Measurements from ENCODE around the gene AHRR. TPM values are rescaled to one million over a fixed set of nuclear protein-coding genes. Genes with fewer than 3 reads are reported as not detected.

Gene AHRR
- total RNA-seq, 1 experiment from 2014 or later, result 3.2 TPM

DNA sequence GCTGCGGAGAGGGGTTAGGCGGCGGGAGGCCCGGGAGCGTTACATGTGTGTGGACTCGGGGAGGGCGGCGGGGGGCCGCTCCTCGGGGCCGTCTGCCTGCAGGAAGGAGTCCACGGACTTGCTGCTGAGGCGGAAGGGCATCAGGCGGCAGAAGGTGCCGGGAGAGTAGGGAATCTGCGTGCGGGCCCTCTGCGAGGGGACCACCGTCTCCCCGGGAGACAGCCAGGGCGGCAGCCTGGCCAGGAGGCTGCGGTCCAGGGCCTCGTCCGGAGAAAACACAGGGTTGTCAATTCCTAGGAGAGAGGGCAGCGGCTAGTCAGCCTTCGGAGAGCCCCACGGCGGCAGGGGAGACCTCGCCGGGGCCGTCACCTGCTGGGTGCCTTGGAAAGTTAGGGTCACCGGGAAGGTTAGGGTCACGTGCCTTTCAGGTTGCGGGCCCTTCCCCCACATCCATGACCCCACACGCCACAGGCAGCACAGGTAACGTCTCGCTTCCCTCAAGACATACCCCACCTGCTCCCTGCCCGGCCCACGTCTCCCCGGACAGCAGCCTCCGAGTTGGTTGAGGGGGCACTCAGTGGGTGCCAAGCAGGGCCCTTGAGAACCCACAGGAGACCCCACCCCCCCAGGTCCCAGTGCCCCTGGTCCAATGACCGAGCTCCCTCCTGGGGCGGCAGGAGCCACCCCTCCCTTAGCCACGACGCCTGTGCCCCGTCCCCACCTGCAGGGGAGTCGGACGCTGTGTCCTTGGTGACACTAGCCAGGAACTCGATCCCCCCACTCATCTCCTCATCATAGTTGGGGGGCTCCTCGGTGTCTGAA lies 153.5 kb downstream of the AHRR start:
- peaks cover 21% of the 10 kb centered on the region for H3K36me3 Mint-ChIP-seq (ENCODE audit: insufficient read depth, unreplicated experiment)
- ChIA-PET CTCF (interaction anchor here (0.6 to 2.7 kb wide), 2 partner anchors 15 to 29 kb away, joined by 4 to 11 read pairs; no protein-coding TSS in a partner anchor), POLR2A (interaction anchor here (1.4 to 2.0 kb wide), 3 partner anchors 17 to 68 kb away, joined by 4 to 7 read pairs (median 5); no protein-coding TSS in a partner anchor)
- peak overlapping the region; percentile 79 for H3K4me3 Mint-ChIP-seq (ENCODE audit: unreplicated experiment)
- H3K4me1 Mint-ChIP-seq (ENCODE audit: insufficient read depth, unreplicated experiment), result peaks cover 12% of the 10 kb centered on the region
- no peak for DNase-seq (ENCODE audit: unreplicated experiment)
- no peak overlapping the region for H3K27ac Mint-ChIP-seq (ENCODE audit: low read depth, unreplicated experiment)
- TF ChIP-seq CTCF (IDR thresholded peaks at IDR 0.05; ENCODE audit: unreplicated experiment), result no peak
- intact Hi-C loops (cut with micrococcal nuclease), result loop anchor here (5.0 to 10.0 kb wide), 2 partner anchors 182 to 440 kb away; no protein-coding TSS in a partner anchor
- peaks cover 14% of the 10 kb centered on the region for H3K27me3 Mint-ChIP-seq (ENCODE audit: insufficient read depth, unreplicated experiment)
- no TSS peak for BruUV-seq (replicated peaks)
- no peaks in the 10 kb centered on the region for H3K9me3 Mint-ChIP-seq (ENCODE audit: unreplicated experiment)

GRCh38 chr5:475704-476101 lies 154.2 kb downstream of the AHRR start:
- ChIA-PET POLR2A (no interaction called here), CTCF (interaction anchor here (0.6 kb wide), 1 partner anchor 138 kb away, joined by 4 read pairs; no protein-coding TSS in a partner anchor)
- BruUV-seq (replicated peaks), result no TSS peak
- intact Hi-C loops (cut with micrococcal nuclease), result loop anchor here (10.0 kb wide), 1 partner anchor 439 kb away; no protein-coding TSS in a partner anchor
- TF ChIP-seq CTCF (IDR thresholded peaks at IDR 0.05; ENCODE audit: unreplicated experiment), result no peak
- H3K36me3 Mint-ChIP-seq (ENCODE audit: insufficient read depth, unreplicated experiment), result peaks cover 18% of the 10 kb centered on the region
- peaks cover 14% of the 10 kb centered on the region for H3K27me3 Mint-ChIP-seq (ENCODE audit: insufficient read depth, unreplicated experiment)
- no peak overlapping the region for H3K27ac Mint-ChIP-seq (ENCODE audit: low read depth, unreplicated experiment)
- H3K4me1 Mint-ChIP-seq (ENCODE audit: insufficient read depth, unreplicated experiment), result peaks cover 12% of the 10 kb centered on the region
- H3K4me3 Mint-ChIP-seq (ENCODE audit: unreplicated experiment), result no peak overlapping the region
- no peak for DNase-seq (ENCODE audit: unreplicated experiment)
- H3K9me3 Mint-ChIP-seq (ENCODE audit: unreplicated experiment), result no peaks in the 10 kb centered on the region

GRCh38 chr5:476102-476813 lies 154.7 kb downstream of the AHRR start:
- DNase-seq (ENCODE audit: unreplicated experiment), result no peak
- peaks cover 14% of the 10 kb centered on the region for H3K27me3 Mint-ChIP-seq (ENCODE audit: insufficient read depth, unreplicated experiment)
- peaks cover 17% of the 10 kb centered on the region for H3K36me3 Mint-ChIP-seq (ENCODE audit: insufficient read depth, unreplicated experiment)
- no peaks in the 10 kb centered on the region for H3K9me3 Mint-ChIP-seq (ENCODE audit: unreplicated experiment)
- ChIA-PET CTCF (interaction anchor here (0.6 kb wide), 4 partner anchors 22 to 867 kb away, joined by 3 to 4 read pairs (median 4); no protein-coding TSS in a partner anchor), POLR2A (interaction anchor here (0.6 kb wide), 1 partner anchor 17 kb away, joined by 3 read pairs; no protein-coding TSS in a partner anchor)
- intact Hi-C loops (cut with micrococcal nuclease), result loop anchor here (10.0 kb wide), 1 partner anchor 439 kb away; no protein-coding TSS in a partner anchor
- peaks cover 12% of the 10 kb centered on the region for H3K4me1 Mint-ChIP-seq (ENCODE audit: insufficient read depth, unreplicated experiment)
- H3K27ac Mint-ChIP-seq (ENCODE audit: low read depth, unreplicated experiment), result no peak overlapping the region
- BruUV-seq (replicated peaks), result no TSS peak
- peak overlapping the region; percentile 21 for H3K4me3 Mint-ChIP-seq (ENCODE audit: unreplicated experiment)
- TF ChIP-seq CTCF (IDR thresholded peaks at IDR 0.05; ENCODE audit: unreplicated experiment), result no peak

DNA sequence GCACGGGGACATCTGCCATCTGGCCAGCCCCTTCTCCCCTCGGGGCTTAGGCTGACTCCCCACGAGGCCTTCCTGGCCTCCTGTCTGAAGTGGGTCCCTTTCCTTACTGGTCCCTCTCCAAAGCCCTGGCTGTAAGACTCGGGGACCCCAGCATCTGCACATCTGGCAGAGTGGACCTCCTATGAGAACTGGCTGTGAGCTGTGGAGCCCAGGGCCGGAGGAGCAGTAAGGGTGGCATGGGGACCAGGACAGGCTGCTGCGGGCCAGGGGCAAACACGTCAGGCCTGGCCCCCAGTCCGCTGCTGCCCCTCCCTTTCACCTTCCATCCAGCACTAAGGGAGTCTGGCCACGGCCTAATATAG lies 155.3 kb downstream of the AHRR start:
- CTCF ChIA-PET, result interaction anchor here (0.6 to 0.7 kb wide), 4 partner anchors 19 to 867 kb away, joined by 3 to 4 read pairs (median 3); no protein-coding TSS in a partner anchor
- Mint-ChIP-seq H3K27me3 (ENCODE audit: insufficient read depth, unreplicated experiment) (peaks cover 14% of the 10 kb centered on the region), H3K4me1 (ENCODE audit: insufficient read depth, unreplicated experiment) (peaks cover 8% of the 10 kb centered on the region), H3K36me3 (ENCODE audit: insufficient read depth, unreplicated experiment) (peaks cover 11% of the 10 kb centered on the region), H3K27ac (ENCODE audit: low read depth, unreplicated experiment) (no peak overlapping the region), H3K4me3 (ENCODE audit: unreplicated experiment) (no peak overlapping the region), H3K9me3 (ENCODE audit: unreplicated experiment) (no peaks in the 10 kb centered on the region)
- no peak for TF ChIP-seq CTCF (IDR thresholded peaks at IDR 0.05; ENCODE audit: unreplicated experiment)
- no TSS peak for BruUV-seq (replicated peaks)
- intact Hi-C loops (cut with micrococcal nuclease), result loop anchor here (10.0 kb wide), 1 partner anchor 438 kb away; no protein-coding TSS in a partner anchor
- POLR2A ChIA-PET, result interaction anchor here (0.6 kb wide), 1 partner anchor 16 kb away, joined by 3 read pairs; no protein-coding TSS in a partner anchor
- DNase-seq (ENCODE audit: unreplicated experiment), result no peak
